ENCODE data around the gene DCANP1.
"Not testable (repeated sequence)": the region's sequence is repeated elsewhere in the genome, so short reads cannot be mapped to it uniquely, and the experiment has no call there.

The DCANP1 gene

DNA sequence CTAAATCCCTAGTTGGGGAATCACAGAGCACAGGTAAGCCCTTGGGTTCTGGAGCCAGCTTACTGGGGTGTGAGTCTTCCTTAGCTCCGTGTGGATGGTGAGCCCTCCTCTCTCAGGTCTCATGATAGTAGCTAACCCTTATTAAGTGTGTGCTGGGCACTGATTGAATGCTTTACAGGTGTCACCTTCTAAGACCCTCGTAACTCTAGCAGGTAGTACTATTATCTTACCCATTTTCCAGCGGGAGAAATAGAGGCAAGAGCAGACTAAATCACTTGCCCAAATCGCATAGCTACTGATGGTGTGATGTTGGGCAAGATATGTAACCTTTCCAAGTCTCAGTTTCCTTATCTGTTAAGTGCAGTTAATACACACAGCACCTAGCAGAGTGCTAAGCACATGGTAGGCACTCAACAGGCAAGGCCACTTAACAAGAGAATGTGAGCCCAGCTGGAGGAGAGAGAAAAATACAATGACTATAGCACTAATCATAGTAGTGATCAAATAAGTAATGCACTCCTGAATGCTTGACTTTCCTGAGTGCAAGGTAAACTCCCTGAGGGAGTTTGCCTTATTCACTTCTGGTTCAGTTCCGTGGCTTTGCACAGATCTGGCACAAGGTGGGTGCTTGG is at the start of gene DCANP1:
DCANP1 (minus strand) TSS at position 51 of the 632 bp plus-strand sequence. CDS start 240 bp downstream, outside the sequence.
- no peak for DNase-seq

GRCh38 chr5:135495531-135495930 is 48.4 kb upstream of the DCANP1 start:
- not testable (repeated sequence) for DNase-seq

DNA sequence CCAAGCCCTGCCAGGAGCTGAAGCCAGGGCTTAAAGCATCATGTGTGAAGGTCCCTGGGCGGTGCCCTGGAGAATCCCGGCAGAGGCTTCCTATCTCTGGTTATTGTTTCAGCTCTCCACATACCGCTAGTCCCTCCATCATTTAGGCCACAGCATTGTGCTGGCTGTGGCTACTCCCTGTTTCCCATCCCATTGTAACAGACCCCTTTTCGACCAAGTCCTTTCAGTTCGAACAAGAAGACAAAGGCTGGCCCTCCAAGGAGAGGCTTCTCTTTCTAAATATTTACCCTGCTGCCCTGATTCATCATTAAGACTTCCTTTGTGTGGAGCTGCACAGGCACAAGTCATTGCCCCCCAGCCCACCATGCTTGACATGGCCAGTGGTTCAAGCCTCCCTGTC is 47.0 kb upstream of the DCANP1 start:
- DNase-seq = no peak

DNA sequence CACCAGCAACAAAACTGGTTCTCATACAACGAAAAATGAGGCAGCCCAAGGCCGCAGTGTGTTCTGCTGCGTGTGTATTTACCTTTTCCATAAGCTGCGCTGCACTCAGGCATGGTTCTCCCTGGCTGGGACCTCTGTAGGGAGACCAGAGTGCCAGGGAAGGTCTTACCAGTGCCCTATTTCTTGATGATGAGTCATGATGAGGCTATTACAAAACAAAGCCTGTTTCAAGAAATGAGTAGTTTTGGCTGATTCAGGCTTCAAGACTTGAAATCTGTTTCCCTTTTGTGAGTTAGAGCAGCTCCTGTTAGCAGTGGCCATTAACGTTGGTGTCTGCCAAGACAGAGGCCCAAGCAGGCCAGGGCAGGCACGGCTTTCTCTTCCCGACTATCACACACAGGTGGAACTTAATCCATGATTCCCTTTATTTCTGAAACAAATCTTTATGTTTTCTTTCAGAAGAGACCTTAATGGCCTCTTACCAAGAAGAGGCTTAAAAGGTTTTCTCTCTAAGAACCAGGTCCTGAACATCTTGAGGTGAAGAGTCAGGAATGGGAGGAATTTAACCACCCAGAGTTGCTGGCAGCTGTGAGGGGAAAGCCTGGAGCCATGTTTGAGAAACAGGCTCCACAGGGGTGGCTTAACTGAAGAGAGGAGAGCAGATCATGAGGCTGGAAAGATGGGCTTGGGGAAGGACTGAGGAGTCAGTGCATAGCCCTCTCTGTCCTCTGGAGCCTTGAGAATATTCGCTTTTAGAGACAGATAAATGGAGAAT is 46.4 kb upstream of the DCANP1 start:
- DNase-seq = no peak

GRCh38 chr5:135492319-135492626 is 45.1 kb upstream of the DCANP1 start:
- no peak for DNase-seq

DNA sequence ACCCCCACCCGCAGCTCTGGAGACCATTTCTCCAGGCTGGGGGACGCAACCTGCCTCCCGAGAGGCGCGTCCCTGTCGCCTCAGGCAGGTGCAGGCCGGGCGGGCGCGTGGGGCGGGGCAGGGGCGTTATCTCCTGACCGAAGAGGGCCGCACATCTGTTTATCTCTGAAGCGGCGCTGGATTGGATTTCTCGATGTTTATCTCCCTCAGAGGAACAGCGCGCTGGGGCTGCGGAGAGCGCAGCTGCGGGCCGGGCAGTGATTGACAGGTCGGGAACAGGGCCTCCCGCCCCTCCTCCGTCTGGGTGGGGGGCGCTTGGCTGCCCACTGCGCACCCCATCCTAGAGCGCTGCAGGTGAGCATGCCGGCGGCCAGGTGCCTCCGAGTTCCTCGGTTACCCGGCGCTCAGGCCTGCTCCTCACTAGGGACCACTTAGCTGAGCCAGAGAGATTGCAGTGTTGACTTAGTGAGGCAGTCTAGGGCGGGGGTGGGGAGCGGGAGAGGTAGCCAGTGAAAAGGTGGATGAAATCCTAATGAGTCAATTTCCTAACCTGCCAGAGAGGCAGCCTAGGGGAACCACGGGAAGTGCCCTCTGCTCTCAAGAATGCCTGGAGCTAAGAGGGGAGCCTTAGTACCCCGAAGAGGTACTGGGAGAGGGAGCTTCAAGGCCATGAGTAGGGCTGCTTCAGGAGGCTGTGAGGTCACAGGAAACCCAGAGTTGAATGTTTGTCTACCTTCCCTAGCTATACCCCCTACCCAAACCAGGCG is 44.6 kb upstream of the DCANP1 start:
- DNase-seq = no peak

DNA sequence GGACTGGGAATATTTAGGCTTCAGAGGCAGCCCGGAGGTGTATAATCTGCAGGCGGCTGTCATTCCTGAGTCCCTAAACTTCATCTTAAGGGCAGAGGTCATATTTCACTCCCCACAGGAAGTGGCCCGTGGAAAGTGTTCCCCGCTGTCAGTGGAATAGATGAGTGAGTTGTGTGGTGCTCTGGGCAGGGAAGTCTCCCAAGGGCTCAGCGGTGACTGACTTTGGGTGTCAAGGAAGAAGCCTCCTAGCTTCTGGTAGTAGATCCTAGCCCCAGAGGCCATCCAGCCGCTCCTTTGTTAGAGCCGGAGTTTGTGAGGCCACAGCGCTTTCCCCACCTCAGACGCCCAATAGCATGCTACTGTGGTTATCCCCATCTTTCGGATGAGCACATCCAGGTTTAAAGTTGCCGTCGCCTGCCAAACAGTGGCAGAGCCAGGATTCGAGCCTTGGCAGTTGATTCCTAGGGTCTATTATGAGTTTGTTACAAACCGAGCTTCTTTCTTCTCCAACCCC is 43.9 kb upstream of the DCANP1 start:
- DNase-seq = no peak

DNA sequence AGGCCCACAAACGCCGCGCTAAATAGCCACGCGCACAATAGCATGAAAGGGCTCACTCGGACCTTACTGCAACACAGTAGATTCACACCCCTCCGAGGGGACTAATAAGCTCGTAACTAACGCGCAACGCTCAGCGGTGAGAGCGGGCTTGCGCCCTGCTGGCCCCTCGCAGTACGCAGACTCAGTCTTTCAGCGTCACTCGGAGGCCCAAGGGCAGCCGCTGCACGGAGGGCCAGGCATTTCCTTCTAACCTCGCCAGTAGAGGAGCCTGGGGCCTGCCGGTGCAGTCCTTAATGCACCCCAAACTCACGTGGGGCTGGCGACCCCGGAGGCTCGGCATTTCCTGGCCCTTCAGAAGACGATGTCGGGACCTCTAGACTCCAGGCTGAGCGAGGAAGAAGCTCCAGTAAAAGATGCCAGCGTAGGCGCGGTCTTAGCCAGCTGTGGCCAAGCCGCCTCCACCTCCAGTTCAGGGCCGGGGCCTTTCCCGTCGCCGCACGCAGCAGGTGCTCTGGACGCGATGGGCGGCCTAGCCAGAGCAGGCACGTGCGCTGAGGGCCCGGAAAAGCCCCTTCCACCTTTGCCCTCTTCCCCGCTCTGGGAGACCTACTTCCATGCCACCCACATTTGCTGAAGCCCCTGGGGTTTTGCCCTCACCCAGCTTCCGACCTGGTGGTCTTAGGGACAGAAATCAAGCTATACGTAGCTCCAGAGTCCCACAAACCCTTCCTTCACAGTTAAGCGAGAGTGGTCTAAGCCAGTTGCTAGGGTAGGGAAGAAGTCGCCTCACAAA is 43.3 kb upstream of the DCANP1 start:
- no peak for DNase-seq

DNA sequence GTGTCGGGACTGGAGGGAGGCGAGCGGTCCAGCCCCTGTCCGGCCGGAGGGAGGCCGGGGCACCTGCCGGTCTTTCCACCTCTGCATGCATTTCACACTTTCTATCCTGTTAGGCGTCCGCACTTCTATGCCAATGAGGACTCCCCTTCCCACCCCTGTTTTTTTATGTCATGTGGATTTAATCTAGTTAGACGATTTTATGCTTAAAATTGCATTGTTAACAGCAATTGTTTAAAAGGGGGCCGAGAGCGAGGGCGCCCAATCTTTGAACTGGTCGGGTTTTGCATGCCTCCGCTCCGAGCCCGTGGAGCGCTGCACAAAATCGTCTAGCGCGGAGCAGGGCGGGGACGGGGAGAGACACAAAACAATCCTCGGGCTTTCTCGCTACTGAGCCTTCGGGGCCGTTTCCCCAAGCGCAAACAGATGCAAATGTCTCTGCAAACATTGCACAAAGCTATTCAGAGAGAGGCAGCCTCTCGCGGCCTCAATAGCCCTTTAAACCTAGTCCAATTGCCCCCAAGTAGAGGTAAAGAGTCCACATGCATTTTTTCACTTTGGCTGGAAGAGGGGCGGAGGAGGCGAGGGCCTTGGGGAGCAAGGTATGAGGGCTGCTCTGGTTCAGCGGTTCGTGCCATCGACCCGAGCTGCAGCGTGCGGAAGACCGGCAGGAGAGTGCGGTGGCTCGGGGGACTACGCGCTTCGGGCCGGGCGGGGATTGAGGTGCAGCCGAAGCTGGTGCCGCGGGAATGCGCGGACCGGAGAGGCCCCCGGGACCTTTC is 42.5 kb upstream of the DCANP1 start:
- no peak for DNase-seq

- peak; percentile 31 to 33 for DNase-seq
These were observed 41.7 kb upstream of the DCANP1 start for GRCh38 chr5:135488727-135489465.

- no peak for DNase-seq
These were observed 40.8 kb upstream of the DCANP1 start for GRCh38 chr5:135487839-135488514.

DNA sequence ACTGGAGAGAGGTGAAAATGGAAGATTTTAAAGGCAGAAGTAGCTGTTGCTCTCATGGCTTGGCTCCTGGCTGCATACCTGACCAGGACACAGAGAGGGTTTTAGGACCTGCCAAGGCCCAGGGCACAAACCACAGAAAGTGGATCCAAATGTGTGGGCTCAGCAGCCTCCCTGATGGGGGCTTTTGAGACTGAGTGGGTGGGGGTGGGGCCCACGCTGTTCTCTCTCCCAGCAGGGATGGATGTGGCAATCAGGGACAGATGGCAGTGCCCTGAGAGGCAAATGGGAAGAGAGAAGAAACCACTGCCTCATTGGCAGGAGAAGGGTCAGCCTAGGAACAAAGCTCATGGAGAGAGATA is 39.9 kb upstream of the DCANP1 start:
- DNase-seq = no peak

DNA sequence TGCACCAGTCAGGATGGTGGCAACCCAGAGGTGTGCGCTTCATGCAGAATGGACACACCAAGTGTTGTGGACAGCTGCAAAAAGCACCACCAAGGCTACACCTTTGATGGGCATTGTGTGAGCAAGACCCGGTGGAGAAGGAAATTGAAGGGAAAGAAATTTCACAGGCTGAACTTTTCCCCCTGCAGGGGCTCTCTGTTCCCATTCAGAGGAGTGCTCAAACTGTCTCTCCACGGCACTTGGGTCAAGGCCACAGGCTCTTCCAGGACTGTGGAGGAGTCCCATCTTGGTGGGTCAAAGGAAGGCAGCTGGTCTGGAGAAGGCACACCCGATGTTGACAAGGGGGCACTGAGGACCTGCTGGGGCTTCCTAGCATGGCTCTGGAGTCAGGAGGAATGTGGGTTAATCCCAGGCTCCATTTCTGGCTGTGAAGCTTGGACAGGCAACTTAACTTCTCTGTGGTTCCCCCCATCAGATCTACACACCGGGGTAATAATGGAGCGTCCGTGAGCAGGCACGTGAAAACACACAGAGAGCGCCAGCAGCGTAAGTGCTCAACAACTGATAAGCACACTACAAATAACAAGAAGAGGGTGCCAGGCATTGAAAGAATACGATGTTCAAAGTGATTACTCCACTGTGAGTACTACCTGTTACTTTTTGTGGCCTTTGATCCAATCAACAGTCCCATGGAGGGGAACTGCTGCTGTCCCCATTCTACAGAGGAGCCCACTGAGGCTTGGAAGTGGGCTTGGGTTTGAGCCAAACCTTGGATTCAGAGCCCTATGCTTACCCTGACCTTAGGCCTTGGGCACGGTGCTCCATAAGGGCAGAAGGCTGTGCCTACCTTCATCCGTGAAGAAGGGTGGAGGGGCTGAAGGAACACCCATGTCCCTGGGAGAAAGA is 39.2 kb upstream of the DCANP1 start:
- no peak for DNase-seq

DNA sequence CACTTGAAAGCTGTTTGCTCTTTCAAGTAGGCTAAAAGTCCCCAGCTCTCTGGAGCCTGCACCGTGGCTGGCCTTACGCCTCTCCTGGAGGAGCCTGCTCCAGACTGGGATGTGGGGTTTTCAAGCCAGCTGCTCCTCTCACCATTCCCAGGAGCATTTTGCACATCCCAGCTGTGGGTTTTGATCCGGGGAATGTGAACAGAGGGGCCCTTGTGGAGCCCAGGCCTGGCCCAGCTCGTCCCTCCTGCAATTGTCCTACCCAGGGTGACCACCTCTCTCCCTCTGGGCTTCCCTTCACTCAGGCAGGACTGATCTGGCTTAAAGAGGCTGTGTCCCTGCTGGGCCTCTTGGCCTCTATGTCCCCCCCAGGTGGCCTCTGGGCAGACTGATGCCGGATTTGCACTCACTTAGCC is 37.5 kb upstream of the DCANP1 start:
- no peak for DNase-seq

DNA sequence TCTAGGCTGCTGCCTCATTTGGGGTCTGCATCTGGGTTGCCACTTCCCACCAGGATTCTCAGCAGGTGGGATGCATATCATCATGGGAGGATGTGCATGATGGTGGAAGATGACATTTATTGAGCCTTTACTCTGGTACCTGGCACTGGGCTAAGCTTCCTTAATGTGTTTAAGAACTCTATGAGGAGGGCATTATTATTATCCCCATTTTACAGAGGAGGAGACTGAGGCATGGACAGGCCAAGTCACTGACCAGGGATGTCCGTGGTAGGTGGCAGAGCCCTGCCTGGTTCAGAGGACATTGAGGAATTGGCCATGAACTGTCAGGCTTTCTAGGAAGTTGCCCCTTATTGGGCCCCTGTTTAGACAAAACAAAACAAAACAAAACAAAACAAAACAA is 36.1 kb upstream of the DCANP1 start:
- no peak for DNase-seq

DNA sequence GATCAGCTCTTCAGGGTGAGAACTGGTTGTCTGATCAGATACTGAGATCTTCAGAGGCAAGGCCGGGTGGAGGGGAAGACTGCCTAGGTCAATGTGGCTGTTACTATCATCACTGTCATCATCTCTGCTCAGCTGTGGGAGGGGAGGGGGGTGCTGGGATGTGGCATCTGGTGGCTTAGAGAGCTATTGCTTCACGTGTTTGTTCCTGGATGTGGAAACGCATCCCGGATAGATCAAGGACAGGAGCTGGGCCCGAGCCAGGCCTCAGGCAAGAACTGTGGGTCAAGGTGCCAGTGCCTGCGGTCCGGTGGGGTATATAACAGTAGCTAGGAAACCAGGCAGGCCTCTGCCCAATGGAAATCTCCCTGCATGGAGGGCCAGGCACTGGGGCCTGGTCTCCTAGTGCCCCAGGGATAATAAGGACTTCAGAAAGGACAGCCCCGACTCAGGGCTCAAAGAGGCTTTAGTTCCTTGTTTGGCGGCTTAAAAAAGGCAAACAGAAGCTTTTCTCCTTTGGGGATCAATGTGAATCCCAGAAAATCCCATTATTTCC is 35.3 kb upstream of the DCANP1 start:
- DNase-seq = no peak

GRCh38 chr5:135481909-135482311 is 34.8 kb upstream of the DCANP1 start:
- no peak for DNase-seq

GRCh38 chr5:135481387-135481786 is 34.2 kb upstream of the DCANP1 start:
- no peak for DNase-seq

DNA sequence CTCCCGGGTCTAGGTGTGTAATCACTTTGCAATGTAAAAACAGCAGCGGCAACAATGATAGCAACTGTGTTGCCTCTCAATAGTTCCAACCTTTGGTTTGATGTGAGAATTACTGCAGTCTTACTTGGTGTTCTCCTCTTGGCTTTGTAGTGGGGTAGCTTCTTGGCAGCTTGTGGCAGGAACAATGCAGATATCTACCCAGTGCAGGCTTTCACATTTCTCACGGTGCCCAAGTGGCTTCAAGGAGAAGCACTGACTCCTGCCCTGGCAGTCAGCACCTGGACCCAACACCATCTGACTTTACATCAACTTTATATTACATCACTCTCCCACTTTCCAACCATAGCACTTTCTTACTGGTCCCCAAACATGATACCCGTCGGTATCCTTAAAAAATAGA is 33.4 kb upstream of the DCANP1 start:
- no peak for DNase-seq

All from hippocampal formation (tissue), 2 donors.